Nephron progenitor cell (in vitro differentiated cells): ENCODE results near the gene MEGF8.

Experiments
- DNase-seq: peaks from one replicate; pipeline ENCODE4 v3.0.0; 2021
- H3K27ac Mint-ChIP-seq: 2 replicates; pipeline ENCODE4 v1.8.0; 2021; ENCODE audit warnings: mild to moderate bottlenecking, moderate library complexity, mixed read lengths
- H3K27me3 Mint-ChIP-seq: 2 replicates; pipeline ENCODE4 v1.8.0; 2021; ENCODE audit warnings: mild to moderate bottlenecking, low read depth, mixed read lengths; ENCODE audit not compliant: poor library complexity
- H3K36me3 Mint-ChIP-seq: 2 replicates; pipeline ENCODE4 v1.8.0; 2021; ENCODE audit warnings: low read depth, mixed read lengths
- H3K4me1 Mint-ChIP-seq: 2 replicates; pipeline ENCODE4 v1.8.0; 2021; ENCODE audit warnings: mixed read lengths
- H3K4me3 Mint-ChIP-seq: 2 replicates; pipeline ENCODE4 v1.8.0; 2021; ENCODE audit warnings: mild to moderate bottlenecking, moderate library complexity, mixed read lengths
- H3K9me3 Mint-ChIP-seq: 2 replicates; pipeline ENCODE4 v1.8.0; 2021; ENCODE audit warnings: mild to moderate bottlenecking, moderate library complexity, mixed read lengths
- TF ChIP-seq, protein P1 (sequence below): fragments of 200-600 bp; sonication (generic); IDR thresholded peaks from 2 replicates; pipeline ENCODE4 v1.5.0; 2021; ENCODE audit warnings: antibody characterized with exemption

The MEGF8 gene

DNA sequence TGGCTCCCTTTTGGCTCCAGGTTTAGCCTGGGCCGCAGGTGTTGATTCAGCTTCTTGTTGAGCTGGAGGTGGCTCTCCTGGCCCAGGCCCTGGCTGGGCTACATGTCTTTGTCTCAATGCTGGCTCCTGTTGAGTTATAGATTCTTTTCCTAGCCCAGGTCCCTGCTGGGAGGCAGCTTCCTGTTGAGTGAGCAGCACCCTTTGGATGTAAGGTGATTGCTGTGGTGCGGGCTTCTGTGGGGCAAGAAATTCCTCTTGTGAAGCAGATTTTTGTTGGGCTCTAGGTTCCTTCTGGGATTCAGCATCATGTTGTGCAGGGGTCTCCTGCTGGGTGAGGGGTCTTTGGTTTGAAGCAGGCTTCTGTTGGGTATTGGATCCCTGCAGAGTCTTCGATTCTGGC, 101.2 kb downstream of the MEGF8 start:
- Mint-ChIP-seq H3K27me3 (peaks cover 36% of the 10 kb centered on the region), H3K27ac (peak overlapping the region; percentile 31), H3K9me3 (peaks cover 4% of the 10 kb centered on the region), H3K4me3 (no peak overlapping the region), H3K4me1 (peaks cover 36% of the 10 kb centered on the region), H3K36me3 (no peaks in the 10 kb centered on the region)
- DNase-seq = no peak
- TF ChIP-seq, protein P1, sequence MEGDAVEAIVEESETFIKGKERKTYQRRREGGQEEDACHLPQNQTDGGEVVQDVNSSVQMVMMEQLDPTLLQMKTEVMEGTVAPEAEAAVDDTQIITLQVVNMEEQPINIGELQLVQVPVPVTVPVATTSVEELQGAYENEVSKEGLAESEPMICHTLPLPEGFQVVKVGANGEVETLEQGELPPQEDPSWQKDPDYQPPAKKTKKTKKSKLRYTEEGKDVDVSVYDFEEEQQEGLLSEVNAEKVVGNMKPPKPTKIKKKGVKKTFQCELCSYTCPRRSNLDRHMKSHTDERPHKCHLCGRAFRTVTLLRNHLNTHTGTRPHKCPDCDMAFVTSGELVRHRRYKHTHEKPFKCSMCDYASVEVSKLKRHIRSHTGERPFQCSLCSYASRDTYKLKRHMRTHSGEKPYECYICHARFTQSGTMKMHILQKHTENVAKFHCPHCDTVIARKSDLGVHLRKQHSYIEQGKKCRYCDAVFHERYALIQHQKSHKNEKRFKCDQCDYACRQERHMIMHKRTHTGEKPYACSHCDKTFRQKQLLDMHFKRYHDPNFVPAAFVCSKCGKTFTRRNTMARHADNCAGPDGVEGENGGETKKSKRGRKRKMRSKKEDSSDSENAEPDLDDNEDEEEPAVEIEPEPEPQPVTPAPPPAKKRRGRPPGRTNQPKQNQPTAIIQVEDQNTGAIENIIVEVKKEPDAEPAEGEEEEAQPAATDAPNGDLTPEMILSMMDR = no peak

DNA sequence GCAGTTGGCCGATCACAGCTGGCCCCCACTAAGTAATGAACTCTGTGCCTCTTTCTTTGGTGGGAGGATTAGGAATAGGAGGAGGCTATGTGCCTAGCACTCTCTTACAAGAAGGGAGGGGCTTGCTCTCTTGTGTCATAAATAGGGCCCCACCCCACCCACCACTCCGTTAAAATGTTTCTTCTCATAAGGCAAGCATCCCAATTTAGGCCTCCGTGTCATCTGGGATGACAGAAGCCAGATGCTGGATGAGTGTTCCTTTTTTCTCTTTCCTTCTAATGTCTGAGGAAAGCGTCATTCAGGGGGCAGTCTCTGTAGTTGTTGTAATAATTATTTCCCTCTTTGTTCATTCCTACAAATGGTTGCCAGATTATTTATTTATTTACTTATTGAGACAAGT, 101.9 kb downstream of the MEGF8 start, which contains the start of gene LIPE:
Gene LIPE (minus strand): TSS at position 76 of the 400 bp plus-strand sequence. CDS start 239 bp downstream, outside the sequence.
- TF ChIP-seq, protein P1 = no peak
- Mint-ChIP-seq H3K27me3 (peaks cover 32% of the 10 kb centered on the region), H3K4me1 (peaks cover 29% of the 10 kb centered on the region), H3K36me3 (no peaks in the 10 kb centered on the region), H3K4me3 (no peak within 1 kb of the TSS), H3K9me3 (peaks cover 4% of the 10 kb centered on the region), H3K27ac (peak within 1 kb of the TSS; percentile 31)
- no peak for DNase-seq
